Measurements from ENCODE around the gene VAV3.

VAV3 gene

DNA sequence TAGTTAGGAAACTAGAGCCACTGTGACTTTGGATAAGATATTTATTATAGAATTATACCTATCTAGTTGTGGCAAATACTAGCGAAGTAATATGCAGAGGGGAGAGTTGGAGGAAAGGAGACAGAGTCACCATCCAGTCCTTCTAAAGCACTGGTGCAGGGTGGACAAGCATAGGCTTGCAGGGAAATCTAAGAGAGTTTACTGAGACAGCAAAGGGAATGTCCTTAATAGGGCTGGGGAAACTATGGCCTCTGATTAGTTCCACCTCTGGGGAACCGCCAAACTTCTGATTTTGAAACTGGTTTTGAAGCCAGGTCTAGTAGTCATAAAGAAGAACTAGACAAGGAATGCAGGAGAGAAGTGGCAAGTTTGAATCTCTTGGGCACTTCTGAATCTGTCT, 407.9 kb downstream of the VAV3 start:
- H3K4me3 ChIP-seq (ENCODE audit: low read length): no peak overlapping the region
- DNase-seq (ENCODE audit: low read depth): no peak
- TF ChIP-seq, protein P1, sequence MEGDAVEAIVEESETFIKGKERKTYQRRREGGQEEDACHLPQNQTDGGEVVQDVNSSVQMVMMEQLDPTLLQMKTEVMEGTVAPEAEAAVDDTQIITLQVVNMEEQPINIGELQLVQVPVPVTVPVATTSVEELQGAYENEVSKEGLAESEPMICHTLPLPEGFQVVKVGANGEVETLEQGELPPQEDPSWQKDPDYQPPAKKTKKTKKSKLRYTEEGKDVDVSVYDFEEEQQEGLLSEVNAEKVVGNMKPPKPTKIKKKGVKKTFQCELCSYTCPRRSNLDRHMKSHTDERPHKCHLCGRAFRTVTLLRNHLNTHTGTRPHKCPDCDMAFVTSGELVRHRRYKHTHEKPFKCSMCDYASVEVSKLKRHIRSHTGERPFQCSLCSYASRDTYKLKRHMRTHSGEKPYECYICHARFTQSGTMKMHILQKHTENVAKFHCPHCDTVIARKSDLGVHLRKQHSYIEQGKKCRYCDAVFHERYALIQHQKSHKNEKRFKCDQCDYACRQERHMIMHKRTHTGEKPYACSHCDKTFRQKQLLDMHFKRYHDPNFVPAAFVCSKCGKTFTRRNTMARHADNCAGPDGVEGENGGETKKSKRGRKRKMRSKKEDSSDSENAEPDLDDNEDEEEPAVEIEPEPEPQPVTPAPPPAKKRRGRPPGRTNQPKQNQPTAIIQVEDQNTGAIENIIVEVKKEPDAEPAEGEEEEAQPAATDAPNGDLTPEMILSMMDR (conservative IDR thresholded peaks at IDR 0.05; ENCODE audit: low read length): no peak

- no peak for DNase-seq (ENCODE audit: low read depth)
- TF ChIP-seq, protein P1 (conservative IDR thresholded peaks at IDR 0.05; ENCODE audit: low read length): no peak
- H3K4me3 ChIP-seq (ENCODE audit: low read length): no peak overlapping the region
Observed at GRCh38 chr1:107555578-107555977, 409.4 kb downstream of the VAV3 start.

DNA sequence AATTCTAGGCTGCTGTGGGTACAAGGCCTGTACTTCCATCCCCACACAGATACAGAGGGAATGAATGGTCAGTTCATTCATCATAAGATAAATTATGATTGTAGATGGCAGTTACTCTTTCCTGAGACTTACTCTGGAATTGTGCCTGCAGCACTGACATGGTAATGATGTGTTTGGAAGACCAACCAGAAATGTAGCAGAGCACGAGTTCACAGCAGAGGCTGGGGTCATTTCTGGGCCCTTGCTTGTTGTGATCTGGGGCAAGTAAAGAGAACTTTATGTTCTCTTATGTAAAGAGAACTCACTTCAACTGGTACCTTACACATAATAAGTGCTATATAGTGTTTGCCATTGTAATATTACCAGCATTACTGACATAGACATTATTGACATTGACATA, 412.2 kb downstream of the VAV3 start:
- TF ChIP-seq, protein P1 (conservative IDR thresholded peaks at IDR 0.05; ENCODE audit: low read length): no peak
- DNase-seq (ENCODE audit: low read depth): no peak
- H3K4me3 ChIP-seq (ENCODE audit: low read length): no peak overlapping the region

DNA sequence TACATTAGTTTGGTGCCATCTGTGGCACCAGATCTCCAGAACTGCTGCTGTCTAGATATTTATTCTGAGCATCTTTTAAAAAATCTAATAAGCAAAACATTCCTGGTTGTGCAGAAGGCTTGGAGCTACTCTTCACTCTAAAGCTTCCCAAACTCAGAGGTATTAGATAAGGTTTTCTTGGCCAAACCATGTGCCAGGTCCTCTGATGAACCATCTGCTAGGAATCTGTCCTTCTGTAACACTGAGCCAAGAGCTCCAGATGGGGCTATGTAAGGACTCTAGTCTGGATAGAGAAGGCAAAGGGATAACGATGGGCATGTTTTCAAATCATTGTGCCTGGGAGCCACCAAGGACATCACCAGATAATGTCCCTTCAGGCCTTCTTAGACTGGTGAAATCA, 413.5 kb downstream of the VAV3 start:
- H3K4me3 ChIP-seq (ENCODE audit: low read length): no peak overlapping the region
- TF ChIP-seq, protein P1 (conservative IDR thresholded peaks at IDR 0.05; ENCODE audit: low read length): no peak
- peak; percentile 61 for DNase-seq (ENCODE audit: low read depth)

DNA sequence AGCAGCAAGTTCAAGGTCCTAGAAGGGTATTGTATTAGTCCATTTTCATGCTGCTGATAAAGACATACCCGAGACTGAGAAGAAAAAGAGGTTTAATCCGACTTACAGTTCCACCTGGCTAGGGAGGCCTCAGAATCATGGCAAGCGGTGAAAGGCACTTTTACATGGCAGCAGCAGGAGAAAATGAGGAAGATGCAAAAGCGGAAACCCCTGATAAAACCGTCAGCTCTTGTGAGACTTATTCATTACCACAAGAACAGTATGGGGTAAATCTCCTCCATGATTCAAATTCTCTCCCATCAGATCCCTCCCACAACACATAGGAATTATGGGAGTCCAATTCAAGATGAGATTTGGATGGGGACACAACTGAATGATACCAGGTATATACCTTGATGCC, 414.6 kb downstream of the VAV3 start:
- DNase-seq (ENCODE audit: low read depth): no peak
- no peak overlapping the region for H3K4me3 ChIP-seq (ENCODE audit: low read length)
- TF ChIP-seq, protein P1 (conservative IDR thresholded peaks at IDR 0.05; ENCODE audit: low read length): no peak

GRCh38 chr1:107549152-107549810, 415.7 kb downstream of the VAV3 start:
- TF ChIP-seq, protein P1 (conservative IDR thresholded peaks at IDR 0.05; ENCODE audit: low read length): no peak
- H3K4me3 ChIP-seq (ENCODE audit: low read length): no peak overlapping the region
- no peak for DNase-seq (ENCODE audit: low read depth)

GRCh38 chr1:107548276-107548675, 416.7 kb downstream of the VAV3 start:
- no peak overlapping the region for H3K4me3 ChIP-seq (ENCODE audit: low read length)
- TF ChIP-seq, protein P1 (conservative IDR thresholded peaks at IDR 0.05; ENCODE audit: low read length): no peak
- DNase-seq (ENCODE audit: low read depth): no peak

All from AG10803 (cell line).